Epithelial cell of esophagus (primary cell): ENCODE measurements around the gene GTF3C4.

Source experiments
- DNase-seq: peaks from one replicate; pipeline ENCODE4 v3.0.0; 2010; ENCODE audit warnings: low read depth
- H3K4me3 ChIP-seq: 2 replicates; pipeline ENCODE4 v1.5.1; 2011; ENCODE audit warnings: mild to moderate bottlenecking, low read length, control low read depth
- CTCF ChIP-seq: IDR thresholded peaks from 2 replicates; pipeline ENCODE4 v1.5.1; 2011; ENCODE audit warnings: low read depth, mild to moderate bottlenecking, low read length, control low read depth, inconsistent platforms; ENCODE audit not compliant: insufficient read depth; ENCODE audit errors: missing control alignments

Gene GTF3C4

GRCh38 chr9:132690696-132691095 lies 20.4 kb downstream of the GTF3C4 start:
- no peak for DNase-seq
- TF ChIP-seq CTCF, result no peak
- H3K4me3 ChIP-seq, result no peak overlapping the region

GRCh38 chr9:132694144-132694543 lies 23.9 kb downstream of the GTF3C4 start:
- DNase-seq, result peak; percentile 52
- TF ChIP-seq CTCF, result peak; percentile 30
- H3K4me3 ChIP-seq, result no peak overlapping the region

- DNase-seq, result no peak
Observed at GRCh38 chr9:132697230-132697629, 27.0 kb downstream of the GTF3C4 start.

GRCh38 chr9:132698989-132699388 lies 28.7 kb downstream of the GTF3C4 start:
- DNase-seq, result no peak
- H3K4me3 ChIP-seq, result no peak overlapping the region
- no peak for TF ChIP-seq CTCF

More at GRCh38 chr9:132697230-132697629, 27.0 kb downstream of the GTF3C4 start:
- no peak overlapping the region for H3K4me3 ChIP-seq
- TF ChIP-seq CTCF, result no peak

GRCh38 chr9:132699956-132700355 lies 29.7 kb downstream of the GTF3C4 start:
- no peak for TF ChIP-seq CTCF
- DNase-seq, result no peak
- no peak overlapping the region for H3K4me3 ChIP-seq

GRCh38 chr9:132702254-132702653 lies 32.0 kb downstream of the GTF3C4 start:
- DNase-seq, result no peak
- TF ChIP-seq CTCF, result no peak
- H3K4me3 ChIP-seq, result no peak overlapping the region

- peak; percentile 83 for DNase-seq
- TF ChIP-seq CTCF, result no peak
- no peak overlapping the region for H3K4me3 ChIP-seq
Observed at GRCh38 chr9:132703336-132703735, 33.1 kb downstream of the GTF3C4 start.
